Adipose tissue (tissue), 3 donors: ENCODE data around the gene KCNK4. TPM values are rescaled to one million over a fixed set of nuclear protein-coding genes. Genes with fewer than 3 reads are reported as not detected.
"Not testable (repeated sequence)": the region's sequence is repeated elsewhere in the genome, so short reads cannot be mapped to it uniquely, and the experiment has no call there.

Experiments
- H3K27ac ChIP-seq: one replicate; pipeline ENCODE4 v1.5.1; 2013; ENCODE audit warnings: low read depth, low read length
- WGBS, 3 donors: extraction: QIAGEN DNeasy Blood & Tissue Kit; methylation state at CpG; one replicate each; pipeline ENCODE4 v1.1.7; 2013; 5-methylcytosine and 5-hydroxymethylcytosine counted together
- polyA plus RNA-seq, 3 donors: library from polyadenylated mRNA; stranded (reverse); fragments of 200-250 nt; gene quantifications; one replicate each; pipeline ENCODE4 v1.2.3, GENCODE V29; 2013
- donor health status: healthy with polysubstance abuse.
- donor health status: Bipolar disorder and iron deficiency.
- donor health status: healthy.

The KCNK4 gene
- polyA plus RNA-seq, 3 donors, result 0.04 TPM; not detected in 2

GRCh38 chr11:64298966-64299846 is 8.1 kb downstream of the KCNK4 start:
- H3K27ac ChIP-seq, result no peak overlapping the region
- WGBS, 3 donors, result 3 to 5% (median 3%) methylated on average over 43 to 60 of the region's 60 CpGs

GRCh38 chr11:64299847-64300648 is 8.9 kb downstream of the KCNK4 start, which contains the start of gene CATSPERZ:
CATSPERZ (plus strand) TSS chr11:64300358; CDS start chr11:64300411, 53 bp downstream.
- 3 to 7% (median 4%) methylated on average over 50 to 54 of the region's 54 CpGs for WGBS, 3 donors

GRCh38 chr11:64303109-64304031 is 12.3 kb downstream of the KCNK4 start:
- H3K27ac ChIP-seq, result no peak overlapping the region
- WGBS, 3 donors, result 78 to 82% (median 82%) methylated on average over 13 of the region's 13 CpGs

More at GRCh38 chr11:64299847-64300648, 8.9 kb downstream of the KCNK4 start, which contains the start of gene CATSPERZ:
- no peak within 1 kb of the TSS for H3K27ac ChIP-seq

- H3K27ac ChIP-seq, result peak overlapping the region; percentile 44
- WGBS, 3 donors, result 51 to 67% (median 54%) methylated on average over 5 of the region's 5 CpGs
These were observed 12.9 kb downstream of the KCNK4 start for GRCh38 chr11:64304032-64304315.

GRCh38 chr11:64304316-64305072 is 13.4 kb downstream of the KCNK4 start:
- H3K27ac ChIP-seq, result peak overlapping the region; percentile 44
- 1% methylated on average over 46 of the region's 46 CpGs for WGBS, 3 donors

- 0 to 1% (median 0%) methylated on average over 52 to 81 of the region's 81 CpGs for WGBS, 3 donors
- peak within 1 kb of the TSS; percentile 59 for H3K27ac ChIP-seq
These were observed 14.1 kb downstream of the KCNK4 start, which contains the start of gene ESRRA for GRCh38 chr11:64305075-64305690. ESRRA (plus strand) TSS chr11:64305524; CDS start chr11:64307180, 1,656 bp downstream.

- H3K27ac ChIP-seq, result peak overlapping the region; percentile 59
- WGBS, 3 donors, result 1 to 2% (median 1%) methylated on average over 51 to 71 of the region's 71 CpGs
These were observed 14.8 kb downstream of the KCNK4 start for GRCh38 chr11:64305691-64306562.

GRCh38 chr11:64306563-64306875 is 15.4 kb downstream of the KCNK4 start:
- WGBS, 3 donors, result 17 to 31% (median 23%) methylated on average over 8 to 9 of the region's 9 CpGs
- no peak overlapping the region for H3K27ac ChIP-seq

GRCh38 chr11:64306876-64307622 is 15.9 kb downstream of the KCNK4 start:
- 58 to 74% (median 74%) methylated on average over 15 of the region's 15 CpGs for WGBS, 3 donors

GRCh38 chr11:64307795-64308194 is 16.7 kb downstream of the KCNK4 start:
- H3K27ac ChIP-seq, result not testable (repeated sequence)
- WGBS, 3 donors, result 93 to 95% (median 94%) methylated on average over 5 of the region's 5 CpGs

More at GRCh38 chr11:64306876-64307622, 15.9 kb downstream of the KCNK4 start:
- no peak overlapping the region for H3K27ac ChIP-seq

GRCh38 chr11:64312947-64313346 is 21.8 kb downstream of the KCNK4 start:
- 88 to 98% (median 89%) methylated on average over 10 of the region's 10 CpGs for WGBS, 3 donors
- peak overlapping the region; percentile 15 for H3K27ac ChIP-seq

- 61 to 75% (median 67%) methylated on average over 18 of the region's 18 CpGs for WGBS, 3 donors
- H3K27ac ChIP-seq, result peak overlapping the region; percentile 54
These were observed 22.5 kb downstream of the KCNK4 start for GRCh38 chr11:64313491-64314145.

GRCh38 chr11:64314146-64314804 is 23.2 kb downstream of the KCNK4 start:
- 55 to 84% (median 84%) methylated on average over 15 to 19 of the region's 19 CpGs for WGBS, 3 donors
- H3K27ac ChIP-seq, result peak overlapping the region; percentile 54

- 82 to 93% (median 87%) methylated on average over 24 of the region's 24 CpGs for WGBS, 3 donors
- H3K27ac ChIP-seq, result no peak overlapping the region
These were observed 23.9 kb downstream of the KCNK4 start for GRCh38 chr11:64314805-64315561.
